ENCODE data around the gene HM13.

DNA sequence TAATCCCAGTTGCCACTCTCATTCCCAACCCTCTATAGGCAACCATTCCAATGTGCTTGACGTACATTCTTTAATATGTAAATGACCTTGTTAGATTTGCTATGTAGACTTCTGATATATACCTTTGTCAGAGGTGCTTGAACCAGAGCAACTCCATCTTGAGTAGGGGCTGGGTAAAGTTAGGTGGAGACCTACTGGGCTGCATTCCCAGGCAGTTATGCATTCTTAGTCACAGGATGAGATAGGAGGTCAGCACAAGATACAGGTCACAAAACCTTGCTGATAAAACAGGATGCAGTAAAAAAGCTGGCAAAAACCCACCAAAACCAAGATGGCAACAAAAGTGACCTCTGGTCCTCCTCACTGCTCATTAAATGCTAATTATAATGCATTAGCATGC lies 8.3 kb upstream of the HM13 start:
- TF ChIP-seq EZH2phosphoT487 (IDR thresholded peaks at IDR 0.05; ENCODE audit: borderline replicate concordance), result no peak
- TF ChIP-seq, protein P1, sequence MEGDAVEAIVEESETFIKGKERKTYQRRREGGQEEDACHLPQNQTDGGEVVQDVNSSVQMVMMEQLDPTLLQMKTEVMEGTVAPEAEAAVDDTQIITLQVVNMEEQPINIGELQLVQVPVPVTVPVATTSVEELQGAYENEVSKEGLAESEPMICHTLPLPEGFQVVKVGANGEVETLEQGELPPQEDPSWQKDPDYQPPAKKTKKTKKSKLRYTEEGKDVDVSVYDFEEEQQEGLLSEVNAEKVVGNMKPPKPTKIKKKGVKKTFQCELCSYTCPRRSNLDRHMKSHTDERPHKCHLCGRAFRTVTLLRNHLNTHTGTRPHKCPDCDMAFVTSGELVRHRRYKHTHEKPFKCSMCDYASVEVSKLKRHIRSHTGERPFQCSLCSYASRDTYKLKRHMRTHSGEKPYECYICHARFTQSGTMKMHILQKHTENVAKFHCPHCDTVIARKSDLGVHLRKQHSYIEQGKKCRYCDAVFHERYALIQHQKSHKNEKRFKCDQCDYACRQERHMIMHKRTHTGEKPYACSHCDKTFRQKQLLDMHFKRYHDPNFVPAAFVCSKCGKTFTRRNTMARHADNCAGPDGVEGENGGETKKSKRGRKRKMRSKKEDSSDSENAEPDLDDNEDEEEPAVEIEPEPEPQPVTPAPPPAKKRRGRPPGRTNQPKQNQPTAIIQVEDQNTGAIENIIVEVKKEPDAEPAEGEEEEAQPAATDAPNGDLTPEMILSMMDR (conservative IDR thresholded peaks at IDR 0.05; ENCODE audit: low read length), result no peak

Data from Loucy (cell line).